Cardiac septum (tissue), 1 donor: Measurements from ENCODE around the gene GTF2A1. TPM values are rescaled to one million over a fixed set of nuclear protein-coding genes. Genes with fewer than 3 reads are reported as not detected.
"Not testable (repeated sequence)": the region's sequence is repeated elsewhere in the genome, so short reads cannot be mapped to it uniquely, and the experiment has no call there.

ENCODE experiments used
- DNase-seq: peaks from one replicate; pipeline ENCODE4 v3.0.0-alpha.2; 2020; ENCODE audit warnings: low spot score
- intact Hi-C: fragments of 100-400 bp; cut with DNase I; formaldehyde crosslinking; loops from one replicate; pipeline ENCODE4 v1.14.0; 2022
- long read RNA-seq: library from polyadenylated mRNA; unstranded; transcript quantifications from one replicate; pipeline ENCODE4 v2.0.0, GENCODE V29; 2021
- total RNA-seq: library from RNA; stranded (reverse); fragmentation: NEBNext Ultra II Directional; extraction: Animal tissue kit (Norgen Biotek cat#: 25700); gene quantifications from one replicate; pipeline ENCODE4 v1.2.1, GENCODE V29; 2021
- donor health status: DM: no; HTN: no; CAD: no.

GTF2A1 gene
- 18.0 TPM for total RNA-seq
- long read RNA-seq, full-length matches to known transcripts: 1 of 6 reads
- long read RNA-seq, partial matches to known transcripts: 2 of 6 reads
- long read RNA-seq, other reads (novel, unspliced or antisense): 3 of 6 reads

- DNase-seq: peak; percentile 98
- intact Hi-C loops: loop anchor here (2.0 to 5.0 kb wide), 2 partner anchors 50 to 311 kb away; partner anchors contain the start of gene SEL1L
Observed at GRCh38 chr14:81220830-81221578, at the start of gene GTF2A1. Gene GTF2A1, minus strand, starts transcription at chr14:81220959. Its CDS starts 441 bp downstream, at chr14:81220518.

- no peak for DNase-seq
- intact Hi-C loops: loop anchor here (2.0 kb wide), 1 partner anchor 183 kb away; no protein-coding TSS in a partner anchor
Observed at GRCh38 chr14:81269979-81270375, 49.2 kb upstream of the GTF2A1 start.

GRCh38 chr14:81269100-81269978 is 48.6 kb upstream of the GTF2A1 start:
- no peak for DNase-seq
- intact Hi-C loops: no loop called here

- no peak for DNase-seq
- intact Hi-C loops: no loop called here
Observed at GRCh38 chr14:81268016-81268416, 47.3 kb upstream of the GTF2A1 start.

GRCh38 chr14:81265636-81266169 is 44.9 kb upstream of the GTF2A1 start:
- intact Hi-C loops: no loop called here
- DNase-seq: no peak

- intact Hi-C loops: no loop called here
- DNase-seq: no peak
Observed at GRCh38 chr14:81264671-81265070, 43.9 kb upstream of the GTF2A1 start.

- DNase-seq: no peak
Observed at GRCh38 chr14:81263777-81264410, 43.1 kb upstream of the GTF2A1 start.

GRCh38 chr14:81261176-81261575 is 40.4 kb upstream of the GTF2A1 start:
- intact Hi-C loops: no loop called here
- no peak for DNase-seq

More at GRCh38 chr14:81263777-81264410, 43.1 kb upstream of the GTF2A1 start:
- intact Hi-C loops: no loop called here

GRCh38 chr14:81260732-81261131 is 40.0 kb upstream of the GTF2A1 start:
- intact Hi-C loops: no loop called here
- no peak for DNase-seq

GRCh38 chr14:81256289-81256960 is 35.7 kb upstream of the GTF2A1 start:
- no peak for DNase-seq
- intact Hi-C loops: no loop called here

GRCh38 chr14:81252278-81252677 is 31.5 kb upstream of the GTF2A1 start:
- no peak for DNase-seq
- intact Hi-C loops: no loop called here

- intact Hi-C loops: no loop called here
- DNase-seq: no peak
Observed at GRCh38 chr14:81247271-81247766, 26.6 kb upstream of the GTF2A1 start.

GRCh38 chr14:81246461-81247270 is 25.9 kb upstream of the GTF2A1 start:
- intact Hi-C loops: no loop called here
- no peak for DNase-seq

GRCh38 chr14:81245771-81246170 is 25.0 kb upstream of the GTF2A1 start:
- DNase-seq: no peak

GRCh38 chr14:81244431-81244830 is 23.7 kb upstream of the GTF2A1 start:
- DNase-seq, intact Hi-C loops: not testable (repeated sequence)

More at GRCh38 chr14:81245771-81246170, 25.0 kb upstream of the GTF2A1 start:
- intact Hi-C loops: no loop called here

GRCh38 chr14:81243499-81243898 is 22.7 kb upstream of the GTF2A1 start:
- no peak for DNase-seq
- intact Hi-C loops: no loop called here

GRCh38 chr14:81236849-81237248 is 16.1 kb upstream of the GTF2A1 start:
- DNase-seq, intact Hi-C loops: not testable (repeated sequence)

- no peak for DNase-seq
- intact Hi-C loops: no loop called here
Observed at GRCh38 chr14:81236138-81236537, 15.4 kb upstream of the GTF2A1 start.
